ENCODE results near the gene SLC35F3. TPM values are rescaled to one million over a fixed set of nuclear protein-coding genes. Genes with fewer than 3 reads are reported as not detected.

Gene SLC35F3
- polyA plus RNA-seq, 1 donor (not counting 4 experiments of a cell fraction or from before 2014, with no cell fraction given), result 13.8 TPM

DNA sequence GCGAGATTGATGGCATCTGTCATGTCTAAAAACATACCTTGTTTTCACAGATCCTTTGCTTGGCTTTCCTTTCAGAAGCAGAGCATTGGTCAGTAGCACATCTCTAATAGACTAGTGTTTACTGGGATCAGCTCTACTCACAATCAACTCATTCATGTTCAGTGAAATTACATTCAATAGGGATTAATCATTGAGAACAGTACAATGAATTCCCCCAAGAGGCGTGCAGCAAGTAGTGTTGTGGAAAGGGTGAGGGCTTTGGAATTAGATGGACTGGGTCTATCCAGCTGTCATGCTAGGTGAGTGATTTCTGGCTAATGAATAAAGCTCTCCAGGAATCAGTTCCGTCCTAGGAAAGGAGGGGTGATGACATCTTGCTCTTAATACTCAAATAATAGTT lies 313.6 kb downstream of the SLC35F3 start:
- Histone ChIP-seq H3K9me3 (ENCODE audit: control insufficient read depth, low read depth, low read length) (no peaks in the 10 kb centered on the region), H3K27me3 (ENCODE audit: control insufficient read depth, extremely low read depth, insufficient read depth, low read length) (no peaks in the 10 kb centered on the region), H3K27ac (ENCODE audit: control insufficient read depth, insufficient read depth, low read length) (peak overlapping the region; percentile 67), H3K9me1 (ENCODE audit: control insufficient read depth, extremely low read depth, insufficient read depth, low read length) (peaks cover 2% of the 10 kb centered on the region), H3K9ac (ENCODE audit: control insufficient read depth, extremely low read depth, insufficient read depth, low read length) (peak overlapping the region; percentile 46), H3K79me2 (ENCODE audit: control insufficient read depth, insufficient read depth, low read length) (no peaks in the 10 kb centered on the region), H3K4me3 (ENCODE audit: control insufficient read depth in 2 of 3, extremely low read depth in 1 of 3, insufficient read depth in 2 of 3, low read depth in 1 of 3, low read length in 3 of 3) (no peak overlapping the region), H3K4me1 (ENCODE audit: control insufficient read depth, extremely low read depth, insufficient read depth, low read length) (peaks cover 47% of the 10 kb centered on the region), H4K20me1 (ENCODE audit: control insufficient read depth, extremely low read depth, insufficient read depth, low read length) (no peaks in the 10 kb centered on the region), H3K36me3 (ENCODE audit: control insufficient read depth in 2 of 2, extremely low read depth in 1 of 2, insufficient read depth in 2 of 2, low read length in 2 of 2) (no peaks in the 10 kb centered on the region), H3K4me2 (ENCODE audit: control insufficient read depth, extremely low read depth, insufficient read depth, low read depth, low read length) (peak overlapping the region; percentile 49), H2AFZ (ENCODE audit: control insufficient read depth, low read length) (peak overlapping the region; percentile 32)
- FAIRE-seq, result peak; percentile 87
- no peak for TF ChIP-seq EZH2 (IDR thresholded peaks at IDR 0.05; ENCODE audit: low read length)
- TF ChIP-seq, protein P1, sequence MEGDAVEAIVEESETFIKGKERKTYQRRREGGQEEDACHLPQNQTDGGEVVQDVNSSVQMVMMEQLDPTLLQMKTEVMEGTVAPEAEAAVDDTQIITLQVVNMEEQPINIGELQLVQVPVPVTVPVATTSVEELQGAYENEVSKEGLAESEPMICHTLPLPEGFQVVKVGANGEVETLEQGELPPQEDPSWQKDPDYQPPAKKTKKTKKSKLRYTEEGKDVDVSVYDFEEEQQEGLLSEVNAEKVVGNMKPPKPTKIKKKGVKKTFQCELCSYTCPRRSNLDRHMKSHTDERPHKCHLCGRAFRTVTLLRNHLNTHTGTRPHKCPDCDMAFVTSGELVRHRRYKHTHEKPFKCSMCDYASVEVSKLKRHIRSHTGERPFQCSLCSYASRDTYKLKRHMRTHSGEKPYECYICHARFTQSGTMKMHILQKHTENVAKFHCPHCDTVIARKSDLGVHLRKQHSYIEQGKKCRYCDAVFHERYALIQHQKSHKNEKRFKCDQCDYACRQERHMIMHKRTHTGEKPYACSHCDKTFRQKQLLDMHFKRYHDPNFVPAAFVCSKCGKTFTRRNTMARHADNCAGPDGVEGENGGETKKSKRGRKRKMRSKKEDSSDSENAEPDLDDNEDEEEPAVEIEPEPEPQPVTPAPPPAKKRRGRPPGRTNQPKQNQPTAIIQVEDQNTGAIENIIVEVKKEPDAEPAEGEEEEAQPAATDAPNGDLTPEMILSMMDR (optimal IDR thresholded peaks at IDR 0.05 in 1 of 3, IDR thresholded peaks at IDR 0.05 in 1 of 3, conservative IDR thresholded peaks at IDR 0.05 in 1 of 3; ENCODE audit: extremely low read depth in 1 of 3, insufficient read depth in 2 of 3, low read length in 3 of 3), result no peak
- DNase-seq (ENCODE audit: low read depth, low spot score), result no peak
- dilution Hi-C loops (cut with MboI; ENCODE audit: extremely low pct_ligation_motif_present, low sequenced_read_pairs), result no loop called here

DNA sequence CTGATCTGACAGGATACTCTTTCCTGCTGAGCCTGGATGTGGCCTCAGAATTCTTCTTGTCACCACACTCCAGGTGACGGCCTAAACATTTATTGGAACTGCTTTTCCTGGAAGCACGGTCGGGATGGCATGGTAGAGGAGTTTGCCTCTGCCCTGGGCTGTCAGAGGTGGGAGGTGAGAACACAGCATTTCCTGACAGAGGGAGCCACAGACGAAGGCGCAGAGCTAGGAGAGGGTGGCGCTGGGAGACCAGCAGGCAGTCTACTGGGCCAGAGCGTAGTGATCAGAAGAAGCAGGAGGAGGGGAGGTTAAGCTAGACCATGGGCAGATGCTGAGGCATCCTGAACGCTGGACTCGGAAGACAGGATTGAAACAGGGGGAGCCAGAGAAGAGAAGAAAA lies 315.2 kb downstream of the SLC35F3 start:
- H4K20me1 ChIP-seq (ENCODE audit: control insufficient read depth, extremely low read depth, insufficient read depth, low read length), result no peaks in the 10 kb centered on the region
- no peaks in the 10 kb centered on the region for H3K27me3 ChIP-seq (ENCODE audit: control insufficient read depth, extremely low read depth, insufficient read depth, low read length)
- no peak overlapping the region for H3K4me2 ChIP-seq (ENCODE audit: control insufficient read depth, extremely low read depth, insufficient read depth, low read depth, low read length)
- H3K9me3 ChIP-seq (ENCODE audit: control insufficient read depth, low read depth, low read length), result no peaks in the 10 kb centered on the region
- H3K27ac ChIP-seq (ENCODE audit: control insufficient read depth, insufficient read depth, low read length), result no peak overlapping the region
- no peaks in the 10 kb centered on the region for H3K79me2 ChIP-seq (ENCODE audit: control insufficient read depth, insufficient read depth, low read length)
- dilution Hi-C loops (cut with MboI; ENCODE audit: extremely low pct_ligation_motif_present, low sequenced_read_pairs), result no loop called here
- no peak overlapping the region for H2AFZ ChIP-seq (ENCODE audit: control insufficient read depth, low read length)
- H3K4me1 ChIP-seq (ENCODE audit: control insufficient read depth, extremely low read depth, insufficient read depth, low read length), result peaks cover 39% of the 10 kb centered on the region
- TF ChIP-seq, protein P1 (optimal IDR thresholded peaks at IDR 0.05 in 1 of 3, IDR thresholded peaks at IDR 0.05 in 1 of 3, conservative IDR thresholded peaks at IDR 0.05 in 1 of 3; ENCODE audit: extremely low read depth in 1 of 3, insufficient read depth in 2 of 3, low read length in 3 of 3), result no peak
- no peak for TF ChIP-seq EZH2 (IDR thresholded peaks at IDR 0.05; ENCODE audit: low read length)
- FAIRE-seq (no peak), DNase-seq (ENCODE audit: low read depth, low spot score) (no peak)
- no peak overlapping the region for H3K9ac ChIP-seq (ENCODE audit: control insufficient read depth, extremely low read depth, insufficient read depth, low read length)
- no peaks in the 10 kb centered on the region for H3K36me3 ChIP-seq (ENCODE audit: control insufficient read depth in 2 of 2, extremely low read depth in 1 of 2, insufficient read depth in 2 of 2, low read length in 2 of 2)
- H3K4me3 ChIP-seq (ENCODE audit: control insufficient read depth in 2 of 3, extremely low read depth in 1 of 3, insufficient read depth in 2 of 3, low read depth in 1 of 3, low read length in 3 of 3), result no peak overlapping the region
- peaks cover 2% of the 10 kb centered on the region for H3K9me1 ChIP-seq (ENCODE audit: control insufficient read depth, extremely low read depth, insufficient read depth, low read length)
